BJ (cell line): ENCODE data around the gene C6orf52. TPM values are rescaled to one million over a fixed set of nuclear protein-coding genes. Genes with fewer than 3 reads are reported as not detected.
A peak's percentile ranks its signal among the peaks of the same experiment; 100 is the strongest.

Experiments used
- CTCF ChIA-PET: fragments of 350-600 bp; formaldehyde crosslinking; extraction: SDS; loops from one replicate; lab custom pipeline; 2021; ENCODE audit warnings: antibody characterized with exemption, inconsistent platforms; lab: Yijun Ruan, JAX
- POLR2A ChIA-PET: fragments of 300-600 bp; sonication (Branson Sonifier 250); formaldehyde crosslinking; extraction: SDS; loops from one replicate; lab custom pipeline; 2021; ENCODE audit warnings: antibody characterized with exemption; lab: Charles Lee
- DNase-seq: peaks from one replicate; pipeline ENCODE4 v3.0.0-alpha.2; 2011; ENCODE audit warnings: low read depth
- H3K27me3 ChIP-seq: 2 replicates; pipeline ENCODE4 v1.6.0; 2011; ENCODE audit warnings: low read length; ENCODE audit not compliant: control insufficient read depth, insufficient read depth
- H3K36me3 ChIP-seq: 2 replicates; pipeline ENCODE4 v1.5.1; 2011; ENCODE audit warnings: low read length; ENCODE audit not compliant: control insufficient read depth, insufficient read depth
- H3K4me3 ChIP-seq: 2 replicates; pipeline ENCODE4 v1.5.1; 2011; ENCODE audit warnings: low read depth, mild to moderate bottlenecking, control low read depth, low read length
- polyA plus RNA-seq: library from polyadenylated mRNA; depleted of rRNA; stranded (reverse); fragments of >200 nt; gene quantifications from 2 replicates; pipeline ENCODE4 v1.2.3, GENCODE V29; 2011
- TF ChIP-seq, protein P1 (sequence below): IDR thresholded peaks from 2 replicates; pipeline ENCODE4 v1.5.1; 2011; ENCODE audit warnings: low read depth, mild to moderate bottlenecking, control low read depth, inconsistent platforms, low read length, moderate library complexity; ENCODE audit not compliant: insufficient read depth

The C6orf52 gene
- polyA plus RNA-seq, 1 experiment = 0.28 TPM

- POLR2A ChIA-PET = no interaction called here
- CTCF ChIA-PET = no interaction called here
- H3K36me3 ChIP-seq = peaks cover 12% of the 10 kb centered on the region
- TF ChIP-seq, protein P1, sequence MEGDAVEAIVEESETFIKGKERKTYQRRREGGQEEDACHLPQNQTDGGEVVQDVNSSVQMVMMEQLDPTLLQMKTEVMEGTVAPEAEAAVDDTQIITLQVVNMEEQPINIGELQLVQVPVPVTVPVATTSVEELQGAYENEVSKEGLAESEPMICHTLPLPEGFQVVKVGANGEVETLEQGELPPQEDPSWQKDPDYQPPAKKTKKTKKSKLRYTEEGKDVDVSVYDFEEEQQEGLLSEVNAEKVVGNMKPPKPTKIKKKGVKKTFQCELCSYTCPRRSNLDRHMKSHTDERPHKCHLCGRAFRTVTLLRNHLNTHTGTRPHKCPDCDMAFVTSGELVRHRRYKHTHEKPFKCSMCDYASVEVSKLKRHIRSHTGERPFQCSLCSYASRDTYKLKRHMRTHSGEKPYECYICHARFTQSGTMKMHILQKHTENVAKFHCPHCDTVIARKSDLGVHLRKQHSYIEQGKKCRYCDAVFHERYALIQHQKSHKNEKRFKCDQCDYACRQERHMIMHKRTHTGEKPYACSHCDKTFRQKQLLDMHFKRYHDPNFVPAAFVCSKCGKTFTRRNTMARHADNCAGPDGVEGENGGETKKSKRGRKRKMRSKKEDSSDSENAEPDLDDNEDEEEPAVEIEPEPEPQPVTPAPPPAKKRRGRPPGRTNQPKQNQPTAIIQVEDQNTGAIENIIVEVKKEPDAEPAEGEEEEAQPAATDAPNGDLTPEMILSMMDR = no peak
- DNase-seq = no peak
- no peaks in the 10 kb centered on the region for H3K27me3 ChIP-seq
- no peak overlapping the region for H3K4me3 ChIP-seq
Measured at GRCh38 chr6:10725044-10725443, 30.6 kb upstream of the C6orf52 start.

- TF ChIP-seq, protein P1 = no peak
- Histone ChIP-seq H3K27me3 (no peaks in the 10 kb centered on the region), H3K36me3 (peaks cover 8% of the 10 kb centered on the region), H3K4me3 (peak overlapping the region; percentile 61)
- ChIA-PET CTCF (interaction anchor here (2.3 kb wide), 1 partner anchor 9 kb away, joined by 6 read pairs; no protein-coding TSS in a partner anchor), POLR2A (interaction anchor here (0.6 kb wide), 1 partner anchor 11 kb away, joined by 15 read pairs; no protein-coding TSS in a partner anchor)
- DNase-seq = no peak
Measured at GRCh38 chr6:10723567-10723881, 29.1 kb upstream of the C6orf52 start.

- DNase-seq = peak; percentile 94
- ChIA-PET POLR2A (interaction anchor here (0.6 kb wide), 1 partner anchor 28 kb away, joined by 3 read pairs; the partner anchor contains the start of genes C6orf52 and PAK1IP1), CTCF (interaction anchor here (0.6 to 3.7 kb wide), 4 partner anchors 10 to 332 kb away, joined by 3 to 12 read pairs (median 4); no protein-coding TSS in a partner anchor)
- H3K4me3 ChIP-seq = peak within 1 kb of the TSS; percentile 61
- no peaks in the 10 kb centered on the region for H3K27me3 ChIP-seq
- H3K36me3 ChIP-seq = peaks cover 8% of the 10 kb centered on the region
- TF ChIP-seq, protein P1 = no peak
Measured at GRCh38 chr6:10722820-10723566, 28.6 kb upstream of the C6orf52 start, which contains the start of gene TMEM14C. Gene TMEM14C (plus strand): TSS chr6:10723070. CDS start chr6:10724614, 1,544 bp downstream.

DNA sequence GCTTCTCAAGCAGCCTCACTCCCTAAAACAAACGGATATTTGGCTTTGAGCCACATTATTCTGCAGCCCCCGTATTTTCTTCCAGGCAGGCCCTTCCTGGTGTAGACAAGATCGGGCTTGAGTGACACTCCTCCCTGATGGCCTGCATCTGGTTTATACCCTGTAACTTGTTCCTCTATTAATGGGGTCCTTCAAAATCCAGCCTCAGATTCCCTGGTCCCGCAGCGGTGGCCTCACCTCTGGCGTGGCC, 28.1 kb upstream of the C6orf52 start:
- ChIA-PET CTCF (interaction anchor here (0.8 to 3.7 kb wide), 3 partner anchors 10 to 333 kb away, joined by 3 to 12 read pairs (median 6); no protein-coding TSS in a partner anchor), POLR2A (interaction anchor here (0.6 kb wide), 1 partner anchor 28 kb away, joined by 3 read pairs; the partner anchor contains the start of genes C6orf52 and PAK1IP1)

More for the DNA sequence above, 28.1 kb upstream of the C6orf52 start:
- TF ChIP-seq, protein P1 = no peak
- DNase-seq = no peak
- peak overlapping the region; percentile 61 for H3K4me3 ChIP-seq
- no peaks in the 10 kb centered on the region for H3K27me3 ChIP-seq
- H3K36me3 ChIP-seq = peaks cover 6% of the 10 kb centered on the region
